Vagina (tissue), 2 donors: ENCODE results near the gene CDH1.

Source experiments
- POLR2A ChIP-seq, 2 donors: fragments of 450-650 bp; IDR thresholded peaks; one replicate each; pipeline ENCODE4 v1.6.1; 2017; ENCODE audit warnings: antibody characterized with exemption in 2 of 2, mild to moderate bottlenecking in 2 of 2, moderate library complexity in 2 of 2
- POLR2AphosphoS5 ChIP-seq, 2 donors: sonication (generic); formaldehyde crosslinking; IDR thresholded peaks; one replicate each; pipeline ENCODE4 v1.9.0; 2017; ENCODE audit warnings: antibody characterized with exemption in 2 of 2, mild to moderate bottlenecking in 2 of 2, low read depth in 1 of 2; ENCODE audit not compliant: insufficient read depth in 1 of 2
- TF ChIP-seq, protein P1 (sequence below), 3 experiments: fragments of 450-650 bp in 2 of 3; fragments of 200-600 bp in 1 of 3; sonication (generic) in 1 of 3; IDR thresholded peaks; one replicate each; pipeline ENCODE4 v1.5.1; 2017 to 2019; ENCODE audit warnings: antibody characterized with exemption in 3 of 3, mild to moderate bottlenecking in 2 of 3, moderate library complexity in 2 of 3

DNA sequence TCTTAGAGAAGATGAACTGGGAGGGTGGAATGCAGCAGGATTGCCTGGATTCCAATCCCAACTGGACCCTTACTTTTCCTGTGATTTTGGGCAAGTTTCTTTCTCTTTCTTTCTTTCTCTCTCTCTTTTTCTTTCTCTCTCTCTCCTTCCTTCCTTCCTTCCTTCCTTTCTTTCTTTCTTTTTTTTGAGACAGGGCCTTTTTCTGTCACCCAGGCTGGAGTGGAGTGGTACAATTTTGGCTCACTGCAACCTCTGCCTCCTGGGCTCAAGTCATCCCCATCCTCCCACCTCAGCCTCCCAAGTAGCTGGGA is 20.5 kb downstream of the CDH1 start:
- TF ChIP-seq, protein P1, sequence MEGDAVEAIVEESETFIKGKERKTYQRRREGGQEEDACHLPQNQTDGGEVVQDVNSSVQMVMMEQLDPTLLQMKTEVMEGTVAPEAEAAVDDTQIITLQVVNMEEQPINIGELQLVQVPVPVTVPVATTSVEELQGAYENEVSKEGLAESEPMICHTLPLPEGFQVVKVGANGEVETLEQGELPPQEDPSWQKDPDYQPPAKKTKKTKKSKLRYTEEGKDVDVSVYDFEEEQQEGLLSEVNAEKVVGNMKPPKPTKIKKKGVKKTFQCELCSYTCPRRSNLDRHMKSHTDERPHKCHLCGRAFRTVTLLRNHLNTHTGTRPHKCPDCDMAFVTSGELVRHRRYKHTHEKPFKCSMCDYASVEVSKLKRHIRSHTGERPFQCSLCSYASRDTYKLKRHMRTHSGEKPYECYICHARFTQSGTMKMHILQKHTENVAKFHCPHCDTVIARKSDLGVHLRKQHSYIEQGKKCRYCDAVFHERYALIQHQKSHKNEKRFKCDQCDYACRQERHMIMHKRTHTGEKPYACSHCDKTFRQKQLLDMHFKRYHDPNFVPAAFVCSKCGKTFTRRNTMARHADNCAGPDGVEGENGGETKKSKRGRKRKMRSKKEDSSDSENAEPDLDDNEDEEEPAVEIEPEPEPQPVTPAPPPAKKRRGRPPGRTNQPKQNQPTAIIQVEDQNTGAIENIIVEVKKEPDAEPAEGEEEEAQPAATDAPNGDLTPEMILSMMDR (IDR thresholded peaks at IDR 0.05): no peak
- no peak for TF ChIP-seq POLR2A (IDR thresholded peaks at IDR 0.05)
- no peak for TF ChIP-seq POLR2AphosphoS5 (IDR thresholded peaks at IDR 0.05; ENCODE audit: insufficient read depth in 1 of 2, low read depth in 1 of 2)
